Chondrocyte (in vitro differentiated cells): Measurements from ENCODE around the gene HCFC1R1. TPM values are rescaled to one million over a fixed set of nuclear protein-coding genes. Genes with fewer than 3 reads are reported as not detected.

ENCODE experiments used
- DNase-seq: peaks from one replicate; pipeline ENCODE4 v3.0.0; 2021; ENCODE audit warnings: mixed read lengths, low spot score
- H3K27ac Mint-ChIP-seq: one replicate; pipeline ENCODE4 v1.8.0; 2021; ENCODE audit warnings: mild to moderate bottlenecking, moderate library complexity, mixed read lengths; ENCODE audit not compliant: unreplicated experiment
- H3K27me3 Mint-ChIP-seq: 2 replicates; pipeline ENCODE4 v1.8.0; 2021; ENCODE audit warnings: low read depth, mixed read lengths
- H3K36me3 Mint-ChIP-seq: 2 replicates; pipeline ENCODE4 v1.8.0; 2021; ENCODE audit warnings: low read depth, mixed read lengths
- H3K4me1 Mint-ChIP-seq: 2 replicates; pipeline ENCODE4 v1.8.0; 2021; ENCODE audit warnings: low read depth, mild to moderate bottlenecking, mixed read lengths
- H3K4me3 Mint-ChIP-seq: one replicate; pipeline ENCODE4 v1.8.0; 2021; ENCODE audit warnings: mild to moderate bottlenecking, moderate library complexity, mixed read lengths; ENCODE audit not compliant: unreplicated experiment
- H3K9me3 Mint-ChIP-seq: 2 replicates; pipeline ENCODE4 v1.8.0; 2021; ENCODE audit warnings: low read depth, mixed read lengths
- CTCF ChIP-seq: fragments of 200-600 bp; sonication (generic); IDR thresholded peaks from 2 replicates; pipeline ENCODE4 v1.5.0; 2021; ENCODE audit warnings: antibody characterized with exemption, mild to moderate bottlenecking, moderate library complexity
- total RNA-seq: library from RNA; stranded (reverse); gene quantifications from 3 replicates; pipeline ENCODE4 v1.2.1, GENCODE V29; 2021

Gene HCFC1R1
- total RNA-seq, 1 donor from 2014 or later, result 79.3 TPM

- no peak overlapping the region for H3K27ac Mint-ChIP-seq
- H3K9me3 Mint-ChIP-seq, result no peaks in the 10 kb centered on the region
- no peak for DNase-seq
- H3K4me3 Mint-ChIP-seq, result no peak overlapping the region
- TF ChIP-seq CTCF, result no peak
- peaks cover 3% of the 10 kb centered on the region for H3K4me1 Mint-ChIP-seq
- H3K27me3 Mint-ChIP-seq, result peaks cover 28% of the 10 kb centered on the region
- H3K36me3 Mint-ChIP-seq, result no peaks in the 10 kb centered on the region
Measured at GRCh38 chr16:3008690-3009037, 15.1 kb downstream of the HCFC1R1 start.

- no peak overlapping the region for H3K27ac Mint-ChIP-seq
- peaks cover 3% of the 10 kb centered on the region for H3K4me1 Mint-ChIP-seq
- DNase-seq, result no peak
- H3K36me3 Mint-ChIP-seq, result no peaks in the 10 kb centered on the region
- TF ChIP-seq CTCF, result no peak
- H3K27me3 Mint-ChIP-seq, result peaks cover 28% of the 10 kb centered on the region
- no peak overlapping the region for H3K4me3 Mint-ChIP-seq
- no peaks in the 10 kb centered on the region for H3K9me3 Mint-ChIP-seq
Measured at GRCh38 chr16:3007957-3008689, 15.6 kb downstream of the HCFC1R1 start.

GRCh38 chr16:3007059-3007956 lies 16.4 kb downstream of the HCFC1R1 start:
- DNase-seq, result no peak
- no peak overlapping the region for H3K27ac Mint-ChIP-seq
- H3K27me3 Mint-ChIP-seq, result peaks cover 21% of the 10 kb centered on the region
- no peaks in the 10 kb centered on the region for H3K9me3 Mint-ChIP-seq
- H3K4me1 Mint-ChIP-seq, result peaks cover 3% of the 10 kb centered on the region
- no peak overlapping the region for H3K4me3 Mint-ChIP-seq
- no peaks in the 10 kb centered on the region for H3K36me3 Mint-ChIP-seq
- no peak for TF ChIP-seq CTCF

- H3K27me3 Mint-ChIP-seq, result peaks cover 19% of the 10 kb centered on the region
- H3K27ac Mint-ChIP-seq, result no peak overlapping the region
- no peak for DNase-seq
- no peaks in the 10 kb centered on the region for H3K9me3 Mint-ChIP-seq
- TF ChIP-seq CTCF, result no peak
- H3K4me1 Mint-ChIP-seq, result peaks cover 3% of the 10 kb centered on the region
- no peaks in the 10 kb centered on the region for H3K36me3 Mint-ChIP-seq
- H3K4me3 Mint-ChIP-seq, result peak overlapping the region; percentile 55
Measured at GRCh38 chr16:3004781-3005284, 18.9 kb downstream of the HCFC1R1 start.

GRCh38 chr16:3004319-3004718 lies 19.4 kb downstream of the HCFC1R1 start:
- H3K4me1 Mint-ChIP-seq, result peaks cover 3% of the 10 kb centered on the region
- H3K9me3 Mint-ChIP-seq, result no peaks in the 10 kb centered on the region
- H3K36me3 Mint-ChIP-seq, result no peaks in the 10 kb centered on the region
- DNase-seq, result no peak
- H3K27ac Mint-ChIP-seq, result no peak overlapping the region
- no peak for TF ChIP-seq CTCF
- peaks cover 19% of the 10 kb centered on the region for H3K27me3 Mint-ChIP-seq
- H3K4me3 Mint-ChIP-seq, result no peak overlapping the region
